SK-N-SH treated with all-trans-retinoic acid at 6 μM for 48 hours (cell line): ENCODE data around the gene PARP3.

Experiments
- ATAC-seq: fragments of 200-7000 bp; cut with Tn5 transposase; 3 replicates; pipeline ENCODE4 v1.9.1; 2020; ENCODE audit warnings: mild to moderate bottlenecking, moderate library complexity
- ARNTL ChIP-seq: fragments of 450-650 bp; formaldehyde crosslinking; IDR thresholded peaks from 2 replicates; pipeline ENCODE4 v1.5.0; 2020; ENCODE audit warnings: low read depth, mild to moderate bottlenecking, moderate library complexity, borderline replicate concordance
- BACH2 ChIP-seq: fragments of 250-450 bp; sonication (Bioruptor Pico); IDR thresholded peaks from 2 replicates; pipeline ENCODE4 v1.9.0; 2021; ENCODE audit warnings: mild to moderate bottlenecking, borderline replicate concordance
- CREB5 ChIP-seq: fragments of 250-450 bp; sonication (Bioruptor Pico); IDR thresholded peaks from 2 replicates; pipeline ENCODE4 v1.5.1; 2020; ENCODE audit warnings: low read depth, mild to moderate bottlenecking, moderate library complexity
- CSDC2 ChIP-seq: fragments of 250-450 bp; sonication (Bioruptor Pico); IDR thresholded peaks from 2 replicates; pipeline ENCODE4 v1.5.0; 2020; ENCODE audit warnings: mild to moderate bottlenecking, moderate library complexity
- CSRNP3 ChIP-seq: fragments of 250-450 bp; sonication (Bioruptor Pico); IDR thresholded peaks from 2 replicates; pipeline ENCODE4 v1.5.1; 2021; ENCODE audit warnings: mild to moderate bottlenecking, moderate library complexity
- ESRRG ChIP-seq: fragments of 250-450 bp; sonication (Bioruptor Pico); IDR thresholded peaks from 2 replicates; pipeline ENCODE4 v1.6.1; 2021; ENCODE audit warnings: mild to moderate bottlenecking
- GLIS3 ChIP-seq: fragments of 250-450 bp; sonication (Bioruptor Pico); IDR thresholded peaks from 2 replicates; pipeline ENCODE4 v1.5.0; 2020; ENCODE audit warnings: mild to moderate bottlenecking, moderate library complexity
- OSR1 ChIP-seq: fragments of 250-450 bp; sonication (Bioruptor Pico); IDR thresholded peaks from 2 replicates; pipeline ENCODE4 v1.8.0; 2022; ENCODE audit warnings: moderate library complexity, mild to moderate bottlenecking, inconsistent platforms
- PATZ1 ChIP-seq: fragments of 250-450 bp; sonication (Bioruptor Pico); IDR thresholded peaks from 2 replicates; pipeline ENCODE4 v1.8.0; 2020; ENCODE audit warnings: mild to moderate bottlenecking, moderate library complexity, borderline replicate concordance
- POU6F1 ChIP-seq: fragments of 250-450 bp; sonication (Bioruptor Pico); IDR thresholded peaks from 2 replicates; pipeline ENCODE4 v1.8.0; 2021; ENCODE audit warnings: low read depth, mild to moderate bottlenecking, moderate library complexity, borderline replicate concordance
- RARB ChIP-seq: fragments of 250-450 bp; sonication (Bioruptor Pico); IDR thresholded peaks from 2 replicates; pipeline ENCODE4 v1.8.0; 2021; ENCODE audit warnings: mild to moderate bottlenecking, moderate library complexity
- SNAI2 ChIP-seq: fragments of 250-450 bp; sonication (Bioruptor Pico); IDR thresholded peaks from 2 replicates; pipeline ENCODE4 v1.5.0; 2020; ENCODE audit warnings: mild to moderate bottlenecking, moderate library complexity
- TCF4 ChIP-seq: fragments of 250-450 bp; sonication (Bioruptor Pico); IDR thresholded peaks from 2 replicates; pipeline ENCODE4 v1.8.0; 2021; ENCODE audit warnings: mild to moderate bottlenecking, moderate library complexity, borderline replicate concordance
- TOX ChIP-seq: fragments of 250-450 bp; sonication (Bioruptor Pico); IDR thresholded peaks from 2 replicates; pipeline ENCODE4 v1.8.0; 2021; ENCODE audit warnings: mild to moderate bottlenecking, moderate library complexity, borderline replicate concordance
- TSHZ2 ChIP-seq: fragments of 250-450 bp; sonication (Bioruptor Pico); IDR thresholded peaks from 2 replicates; pipeline ENCODE4 v1.5.0; 2020; ENCODE audit warnings: mild to moderate bottlenecking, moderate library complexity
- ZC3H10 ChIP-seq: fragments of 250-450 bp; sonication (Bioruptor Pico); IDR thresholded peaks from 2 replicates; pipeline ENCODE4 v1.5.1; 2021; ENCODE audit warnings: mild to moderate bottlenecking, moderate library complexity
- ZFP3 ChIP-seq: fragments of 250-450 bp; sonication (Bioruptor Pico); IDR thresholded peaks from 2 replicates; pipeline ENCODE4 v1.5.0; 2020; ENCODE audit warnings: mild to moderate bottlenecking, moderate library complexity
- ZFP30 ChIP-seq: fragments of 450-650 bp; formaldehyde crosslinking; IDR thresholded peaks from 2 replicates; pipeline ENCODE4 v1.5.0; 2022; ENCODE audit warnings: mild to moderate bottlenecking, moderate library complexity
- ZNF565 ChIP-seq: fragments of 450-650 bp; formaldehyde crosslinking; conservative IDR thresholded peaks from 2 replicates; pipeline ENCODE4 v1.5.0; 2020; ENCODE audit warnings: low read depth, mild to moderate bottlenecking, moderate library complexity
- ZNF70 ChIP-seq: fragments of 450-650 bp; formaldehyde crosslinking; IDR thresholded peaks from 2 replicates; pipeline ENCODE4 v1.5.0; 2020; ENCODE audit warnings: mild to moderate bottlenecking, moderate library complexity
- ZNF8 ChIP-seq: fragments of 450-650 bp; formaldehyde crosslinking; IDR thresholded peaks from 2 replicates; pipeline ENCODE4 v1.5.0; 2020; ENCODE audit warnings: mild to moderate bottlenecking, moderate library complexity

The PARP3 gene

GRCh38 chr3:51954105-51954504 lies 11.9 kb downstream of the PARP3 start:
- no peak for ATAC-seq
- TF ChIP-seq CSDC2 (CRISPR knock-in tag) (no peak), TCF4 (CRISPR knock-in tag) (no peak), PATZ1 (no peak), ZC3H10 (no peak), ZFP30 (CRISPR knock-in tag) (no peak), ZNF8 (CRISPR knock-in tag) (no peak), SNAI2 (CRISPR knock-in tag) (no peak), RARB (CRISPR knock-in tag) (no peak), ZNF565 (CRISPR knock-in tag) (no peak), BACH2 (CRISPR knock-in tag) (no peak), TSHZ2 (no peak), ZFP3 (CRISPR knock-in tag) (no peak), ESRRG (CRISPR knock-in tag) (no peak), CSRNP3 (no peak)

- no peak for ATAC-seq
- TF ChIP-seq OSR1 (CRISPR knock-in tag), result no peak
- no peak for TF ChIP-seq ZC3H10
- no peak for TF ChIP-seq CSDC2 (CRISPR knock-in tag)
- no peak for TF ChIP-seq ZNF8 (CRISPR knock-in tag)
- TF ChIP-seq GLIS3, result no peak
Measured at GRCh38 chr3:51954713-51955112, 12.6 kb downstream of the PARP3 start.

- ATAC-seq, result peak; percentile 3; the same call in 2 of the 3 replicates
- no peak for TF ChIP-seq TOX (CRISPR knock-in tag)
Measured at GRCh38 chr3:51955175-51955892, 13.2 kb downstream of the PARP3 start, which contains the start of gene GPR62. Gene GPR62 (plus strand): TSS chr3:51955381. CDS start chr3:51955653, 272 bp downstream.

GRCh38 chr3:51955893-51956770 lies 14.0 kb downstream of the PARP3 start:
- ATAC-seq, result peak; percentile 36
- TF ChIP-seq GLIS3, result no peak
- no peak for TF ChIP-seq POU6F1 (CRISPR knock-in tag)
- no peak for TF ChIP-seq CREB5 (CRISPR knock-in tag)
- TF ChIP-seq OSR1 (CRISPR knock-in tag), result no peak
- TF ChIP-seq ZNF70 (CRISPR knock-in tag), result no peak
- TF ChIP-seq PATZ1, result no peak
- TF ChIP-seq ARNTL (CRISPR knock-in tag), result no peak
- no peak for TF ChIP-seq TCF4 (CRISPR knock-in tag)
- TF ChIP-seq ZFP3 (CRISPR knock-in tag), result no peak
- no peak for TF ChIP-seq CSDC2 (CRISPR knock-in tag)
- TF ChIP-seq ZC3H10, result no peak
- TF ChIP-seq ZFP30 (CRISPR knock-in tag), result no peak
- no peak for TF ChIP-seq SNAI2 (CRISPR knock-in tag)
